Upper lobe of left lung (tissue), 6 donors: ENCODE measurements around the gene FRAS1. TPM values are rescaled to one million over a fixed set of nuclear protein-coding genes. Genes with fewer than 3 reads are reported as not detected.

Experiments
- ATAC-seq, 2 donors: fragments of 200-7000 bp; cut with Tn5 transposase; one replicate each; pipeline ENCODE4 v1.9.1; 2022; ENCODE audit warnings: mild to moderate bottlenecking in 2 of 2, moderate library complexity in 2 of 2; ENCODE audit not compliant: low FRiP score in 2 of 2
- DNase-seq, 2 donors: peaks; one replicate each; pipeline ENCODE4 v3.0.0-alpha.2; 2019 to 2020
- H3K27ac ChIP-seq, 4 donors: fragments of 200-600 bp; sonication (generic); one replicate each; pipeline ENCODE4 v1.5.1; 2016 to 2019
- H3K27me3 ChIP-seq, 4 donors: fragments of 200-600 bp; sonication (generic); one replicate each; pipeline ENCODE4 v1.5.1; 2017 to 2019
- H3K36me3 ChIP-seq, 4 donors: fragments of 200-600 bp; sonication (generic); one replicate each; pipeline ENCODE4 v1.5.1; 2016 to 2019
- H3K4me1 ChIP-seq, 4 donors: fragments of 200-600 bp; sonication (generic); one replicate each; pipeline ENCODE4 v1.5.1; 2018 to 2019
- H3K4me3 ChIP-seq, 4 donors: fragments of 200-600 bp; sonication (generic); one replicate each; pipeline ENCODE4 v1.5.1; 2017 to 2019; ENCODE audit warnings: mild to moderate bottlenecking in 2 of 4, moderate library complexity in 1 of 4
- H3K9me3 ChIP-seq, 4 donors: fragments of 200-600 bp; sonication (generic); one replicate each; pipeline ENCODE4 v1.5.1; 2018 to 2019
- CTCF ChIP-seq, 6 experiments: fragments of 450-650 bp in 4 of 6; fragments of 200-600 bp in 2 of 6; sonication (generic) in 2 of 6; IDR thresholded peaks; one replicate each; pipeline ENCODE4 v1.5.1; 2016 to 2019; ENCODE audit warnings: antibody characterized with exemption in 6 of 6
- EP300 ChIP-seq, 4 donors: sonication (generic); formaldehyde crosslinking; IDR thresholded peaks; one replicate each; pipeline ENCODE4 v1.5.1; 2017; ENCODE audit warnings: antibody characterized with exemption in 4 of 4, control low read depth in 2 of 4
- POLR2A ChIP-seq, 4 donors: fragments of 450-650 bp; IDR thresholded peaks; one replicate each; pipeline ENCODE4 v1.5.1; 2016 to 2017; ENCODE audit warnings: antibody characterized with exemption in 4 of 4, mild to moderate bottlenecking in 2 of 4
- POLR2AphosphoS5 ChIP-seq, 2 donors: sonication (generic); formaldehyde crosslinking; IDR thresholded peaks; one replicate each; pipeline ENCODE4 v1.5.1; 2017; ENCODE audit warnings: antibody characterized with exemption in 2 of 2
- WGBS, 2 donors: methylation state at CpG; one replicate each; pipeline ENCODE4 v1.1.5; 2017 to 2018; 5-methylcytosine and 5-hydroxymethylcytosine counted together
- total RNA-seq, 6 donors: library from RNA; depleted of rRNA in 4 of 6; stranded (reverse); fragments of >200 nt in 4 of 6; gene quantifications; one replicate each; pipeline versions ENCODE4 v1.1.0 to v1.2.1, GENCODE V29; 2016 to 2021
- donor health status: DM: no; HTN: no; CAD: no; lungs with moderate emphysema.
- donor health status: DM: no; HTN: yes; CAD: no; lungs with severe emphysema.

The FRAS1 gene
- total RNA-seq, 6 donors from 2014 or later, result 3.9 to 11.2 (median 6.7) TPM

- Histone ChIP-seq H3K4me3 (no peak overlapping the region), H3K27ac (no peak overlapping the region), H3K36me3 (no peaks in the 10 kb centered on the region), H3K4me1 (no peaks in the 10 kb centered on the region), H3K9me3 (no peaks in the 10 kb centered on the region), H3K27me3 (no peaks in the 10 kb centered on the region)
- 67 to 92% methylated on average over 2 of the region's 2 CpGs for WGBS, 2 donors
- ATAC-seq (no peak), DNase-seq (no peak)
- no peak for TF ChIP-seq POLR2A (IDR thresholded peaks at IDR 0.05)
- TF ChIP-seq EP300 (IDR thresholded peaks at IDR 0.05), result no peak
- TF ChIP-seq CTCF (IDR thresholded peaks at IDR 0.05), result no peak
- TF ChIP-seq POLR2AphosphoS5 (IDR thresholded peaks at IDR 0.05), result no peak
These were observed 384.6 kb downstream of the FRAS1 start for GRCh38 chr4:78441756-78442155.

- TF ChIP-seq POLR2AphosphoS5 (IDR thresholded peaks at IDR 0.05) (no peak), EP300 (IDR thresholded peaks at IDR 0.05) (no peak), POLR2A (IDR thresholded peaks at IDR 0.05) (no peak), CTCF (IDR thresholded peaks at IDR 0.05) (no peak)
- WGBS, 2 donors, result 64 to 79% methylated on average over 5 of the region's 5 CpGs
- Histone ChIP-seq H3K27ac (no peak overlapping the region), H3K4me3 (no peak overlapping the region), H3K36me3 (no peaks in the 10 kb centered on the region), H3K4me1 (no peaks in the 10 kb centered on the region), H3K27me3 (no peaks in the 10 kb centered on the region), H3K9me3 (no peaks in the 10 kb centered on the region)
- DNase-seq (no peak), ATAC-seq (no peak)
These were observed 389.5 kb downstream of the FRAS1 start for GRCh38 chr4:78446619-78447018.

GRCh38 chr4:78451407-78451806 lies 394.3 kb downstream of the FRAS1 start:
- Histone ChIP-seq H3K27ac (no peak overlapping the region), H3K27me3 (no peaks in the 10 kb centered on the region), H3K36me3 (no peaks in the 10 kb centered on the region), H3K9me3 (no peaks in the 10 kb centered on the region), H3K4me3 (no peak overlapping the region), H3K4me1 (no peaks in the 10 kb centered on the region)
- ATAC-seq (no peak), DNase-seq (no peak)
- WGBS, 2 donors, result 77 to 80% methylated on average over 3 of the region's 3 CpGs
- TF ChIP-seq POLR2A (IDR thresholded peaks at IDR 0.05), result no peak
- TF ChIP-seq EP300 (IDR thresholded peaks at IDR 0.05), result no peak
- no peak for TF ChIP-seq CTCF (IDR thresholded peaks at IDR 0.05)
- TF ChIP-seq POLR2AphosphoS5 (IDR thresholded peaks at IDR 0.05), result no peak

GRCh38 chr4:78454016-78454415 lies 396.9 kb downstream of the FRAS1 start:
- H3K36me3 ChIP-seq, result no peaks in the 10 kb centered on the region
- no peaks in the 10 kb centered on the region for H3K27me3 ChIP-seq
- DNase-seq (no peak), ATAC-seq (no peak)
- H3K9me3 ChIP-seq, result no peaks in the 10 kb centered on the region
- 64 to 80% methylated on average over 3 of the region's 3 CpGs for WGBS, 2 donors
- H3K4me1 ChIP-seq, result no peaks in the 10 kb centered on the region
- no peak overlapping the region for H3K4me3 ChIP-seq
- TF ChIP-seq CTCF (IDR thresholded peaks at IDR 0.05), result no peak
- no peak for TF ChIP-seq EP300 (IDR thresholded peaks at IDR 0.05)
- no peak for TF ChIP-seq POLR2A (IDR thresholded peaks at IDR 0.05)
- no peak for TF ChIP-seq POLR2AphosphoS5 (IDR thresholded peaks at IDR 0.05)
- H3K27ac ChIP-seq, result no peak overlapping the region

DNA sequence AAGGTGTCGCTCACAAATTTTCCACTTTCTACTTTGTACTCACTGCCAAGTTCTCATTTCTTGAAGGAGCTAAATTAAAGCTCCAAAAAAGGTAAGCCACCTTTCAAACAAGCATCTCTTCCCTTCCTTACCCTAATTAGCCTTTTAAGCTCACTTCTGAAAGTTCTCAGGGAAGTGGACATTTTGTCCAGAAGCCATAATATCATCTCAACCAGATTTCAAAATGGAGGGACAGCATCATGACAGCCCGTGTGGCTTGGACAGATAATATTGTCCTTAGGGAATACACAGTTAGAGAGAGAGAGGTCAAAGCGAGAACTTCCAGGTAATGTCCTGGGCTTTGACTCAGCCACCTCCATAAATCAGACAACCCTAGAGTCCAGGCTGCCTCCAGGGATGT lies 400.6 kb downstream of the FRAS1 start:
- no peaks in the 10 kb centered on the region for H3K4me1 ChIP-seq
- no peak overlapping the region for H3K4me3 ChIP-seq
- no peaks in the 10 kb centered on the region for H3K27me3 ChIP-seq
- H3K9me3 ChIP-seq, result no peaks in the 10 kb centered on the region
- ATAC-seq (no peak), DNase-seq (no peak)
- H3K36me3 ChIP-seq, result no peaks in the 10 kb centered on the region
- no peak for TF ChIP-seq CTCF (IDR thresholded peaks at IDR 0.05)
- TF ChIP-seq POLR2AphosphoS5 (IDR thresholded peaks at IDR 0.05), result no peak
- no peak for TF ChIP-seq POLR2A (IDR thresholded peaks at IDR 0.05)
- no peak for TF ChIP-seq EP300 (IDR thresholded peaks at IDR 0.05)
- WGBS, 2 donors, result 71 to 89% methylated on average over 3 of the region's 3 CpGs
- H3K27ac ChIP-seq, result no peak overlapping the region
